ENCODE results near the gene PLEKHA8.

The PLEKHA8 gene

DNA sequence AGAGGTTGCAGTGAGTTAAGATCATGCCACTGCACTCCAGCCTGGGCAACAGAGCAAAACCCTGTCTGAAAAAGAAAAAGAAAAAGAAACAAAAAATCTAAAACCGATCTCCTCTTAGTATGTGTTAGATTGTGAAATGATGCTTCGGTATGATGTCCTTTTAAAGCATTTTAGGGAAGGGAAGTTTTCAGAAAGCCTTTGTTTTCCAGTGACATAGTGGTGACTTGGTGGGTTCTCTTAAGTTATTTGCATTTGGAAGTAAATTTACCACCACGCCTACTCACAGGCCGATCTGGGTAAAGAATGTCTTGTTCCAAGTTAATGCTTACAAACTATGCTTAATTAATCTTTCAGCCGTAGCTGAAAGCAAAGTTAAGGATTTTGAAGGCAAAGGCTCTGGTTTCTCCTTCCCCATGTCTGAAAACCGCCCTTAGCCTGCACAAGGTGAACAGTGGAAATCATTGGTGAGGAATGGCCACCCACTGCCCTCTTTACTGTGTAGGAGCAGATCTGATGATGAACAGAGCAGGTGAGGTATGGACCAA, 117.3 kb downstream of the PLEKHA8 start:
- no peak for DNase-seq (ENCODE audit: low read depth in 2 of 2)

DNA sequence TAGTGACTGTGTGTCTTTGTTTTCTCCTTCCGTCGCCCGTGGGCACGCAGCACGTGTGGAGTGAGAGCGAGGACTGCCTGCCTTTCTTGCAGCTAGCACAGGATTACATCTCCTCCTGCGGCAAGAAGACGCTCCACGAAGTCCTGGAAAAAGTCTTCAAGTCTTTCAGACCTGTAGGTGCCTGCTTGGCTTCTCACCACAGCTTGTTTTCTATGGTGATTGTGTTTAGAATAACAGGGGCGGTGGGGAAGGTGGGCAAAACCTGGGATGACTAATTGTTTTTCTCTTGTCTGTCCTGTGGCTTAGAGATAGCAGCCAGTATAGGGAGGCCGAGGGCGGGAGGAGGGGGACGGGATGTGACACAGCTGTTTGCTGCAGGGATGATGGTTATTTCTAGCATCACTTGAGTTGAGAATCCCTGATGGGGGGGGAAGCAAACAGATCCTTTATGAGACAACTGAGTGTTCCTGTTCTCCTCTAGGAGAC, 118.0 kb downstream of the PLEKHA8 start:
- no peak for DNase-seq (ENCODE audit: low read depth in 2 of 2)

DNA sequence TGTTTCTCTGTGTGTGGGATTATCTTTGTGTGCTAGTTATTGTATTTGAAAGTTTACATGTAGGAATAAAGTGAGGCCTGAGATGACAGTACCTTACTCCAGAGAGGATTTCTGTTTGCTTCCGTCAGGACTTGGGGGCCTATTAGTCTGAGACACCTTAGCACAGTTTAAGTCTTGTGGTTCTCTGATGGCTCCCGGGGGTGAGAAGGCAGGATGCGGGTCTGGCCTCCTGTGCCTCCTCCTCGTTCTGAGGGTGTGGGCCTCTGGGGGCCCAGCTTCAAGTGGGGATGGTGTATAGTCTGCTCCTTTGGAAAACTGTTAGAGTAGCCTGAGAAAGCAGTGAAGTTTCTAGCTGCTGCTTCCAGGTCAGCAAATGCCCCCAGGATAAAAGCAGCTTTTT, 119.0 kb downstream of the PLEKHA8 start:
- no peak for DNase-seq (ENCODE audit: low read depth in 2 of 2)

DNA sequence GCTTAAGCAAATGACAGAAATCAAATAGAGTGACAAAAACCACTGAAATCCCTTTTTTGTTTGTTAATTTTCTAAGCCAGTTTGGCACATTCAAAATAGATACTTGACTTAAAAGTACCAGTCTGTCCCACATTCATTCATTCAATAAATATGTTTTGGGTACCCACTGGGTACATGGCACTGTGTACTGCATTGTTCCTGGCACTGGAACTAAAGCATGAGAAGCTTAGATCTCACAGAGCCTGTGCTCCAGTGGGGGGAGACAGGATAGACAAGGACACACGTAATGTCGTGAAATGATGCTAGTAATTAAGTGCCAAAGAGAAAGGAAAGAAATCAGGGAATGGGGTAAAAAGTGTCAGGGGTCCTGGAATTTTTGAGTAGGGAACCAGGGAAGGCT, 119.6 kb downstream of the PLEKHA8 start:
- no peak for DNase-seq (ENCODE audit: low read depth in 2 of 2)

DNA sequence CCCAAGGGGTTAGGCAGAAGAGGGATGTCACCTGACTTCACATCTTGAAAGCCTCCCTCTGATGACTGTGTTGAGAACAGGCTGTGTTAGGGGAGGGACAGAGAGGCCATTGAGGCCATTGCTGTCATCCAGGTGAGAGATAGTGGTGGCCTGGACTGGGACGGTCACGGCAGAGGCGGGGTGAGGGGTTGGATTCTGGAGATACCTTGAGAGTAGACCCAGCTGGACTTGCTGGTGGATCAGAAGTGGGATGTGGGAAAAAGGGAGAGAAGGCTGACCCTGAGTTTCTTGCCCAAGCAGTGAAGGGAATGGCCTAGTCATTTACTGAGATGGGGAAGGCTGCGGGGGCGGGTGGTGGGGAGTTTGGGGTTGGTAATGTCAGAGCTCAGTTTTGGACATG, 120.2 kb downstream of the PLEKHA8 start:
- DNase-seq (ENCODE audit: low read depth in 2 of 2) = no peak

DNA sequence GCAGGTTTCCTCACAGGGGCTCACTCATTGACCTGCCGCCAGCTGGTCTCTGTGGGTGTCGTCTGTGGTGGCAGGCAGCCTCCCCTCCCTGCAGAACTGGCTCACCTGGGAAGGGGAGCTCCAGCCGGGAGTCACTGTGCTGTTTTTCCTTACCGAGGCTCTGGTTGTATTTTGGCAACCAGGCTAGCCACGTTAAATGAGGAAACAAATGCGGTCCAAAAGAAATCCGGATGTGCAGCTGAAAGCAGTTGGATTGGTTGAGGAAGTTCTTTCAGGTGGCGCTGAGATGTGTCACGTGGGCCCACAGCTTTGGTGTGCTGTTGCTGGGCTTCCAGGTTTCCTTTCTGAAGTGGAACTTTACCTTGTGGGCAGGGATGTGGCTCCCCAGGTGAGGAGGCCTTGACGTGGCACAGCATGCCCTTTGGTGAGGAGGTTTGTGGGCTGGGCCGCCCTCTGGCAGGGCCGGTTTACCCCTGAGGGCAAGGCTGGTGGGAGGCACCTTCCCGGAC, 120.8 kb downstream of the PLEKHA8 start:
- no peak for DNase-seq (ENCODE audit: low read depth in 2 of 2)

DNA sequence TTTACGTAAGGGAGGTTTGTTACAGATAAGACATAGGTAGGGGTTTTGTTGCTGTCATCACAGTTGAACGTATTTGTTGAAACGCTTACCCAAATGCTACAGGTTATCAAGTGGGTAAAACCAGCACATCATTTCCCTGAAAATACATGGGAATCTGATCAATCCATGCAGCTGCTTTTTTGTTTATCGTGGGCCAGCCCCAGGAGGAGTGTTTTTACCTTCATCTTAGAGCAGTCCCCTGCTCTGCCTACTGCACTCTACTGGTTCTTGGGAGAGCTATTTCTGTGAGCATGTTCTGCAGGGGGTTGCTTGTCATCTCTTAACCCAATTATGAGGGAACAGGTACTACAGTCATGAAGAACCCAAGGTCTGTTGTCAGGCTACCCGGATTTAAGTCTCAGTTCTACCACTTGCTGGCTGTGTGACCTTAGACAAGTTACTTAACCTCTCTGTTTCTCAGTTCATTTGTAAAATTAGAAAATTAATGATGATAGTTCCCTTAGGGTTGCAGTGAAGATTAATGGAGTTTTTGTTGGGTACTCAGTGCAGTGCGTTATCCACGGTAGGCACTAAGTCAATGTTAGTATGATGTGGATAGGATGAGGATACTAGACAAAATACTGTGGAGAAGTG, 121.5 kb downstream of the PLEKHA8 start:
- DNase-seq (ENCODE audit: low read depth in 2 of 2) = no peak

DNA sequence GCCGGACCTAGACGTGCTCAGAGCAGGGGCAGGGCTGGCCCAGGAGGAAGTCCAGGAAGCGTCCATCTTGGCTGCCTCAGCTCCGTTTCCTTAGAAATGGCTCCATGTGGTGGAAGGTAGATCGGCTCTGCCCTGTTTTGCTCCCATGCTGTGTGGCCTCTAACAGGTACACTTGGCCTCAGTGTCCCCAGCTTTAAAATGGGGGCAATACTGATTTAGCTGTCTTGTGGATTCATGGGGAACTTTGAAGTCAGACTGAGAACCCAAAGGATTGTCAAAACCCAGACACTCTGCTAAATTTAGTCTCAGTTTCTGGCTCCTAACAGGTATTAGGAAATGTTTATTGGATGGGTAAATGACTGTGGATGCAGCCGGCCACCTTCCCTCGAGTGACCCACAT, 122.5 kb downstream of the PLEKHA8 start:
- DNase-seq (ENCODE audit: low read depth in 2 of 2) = no peak

DNA sequence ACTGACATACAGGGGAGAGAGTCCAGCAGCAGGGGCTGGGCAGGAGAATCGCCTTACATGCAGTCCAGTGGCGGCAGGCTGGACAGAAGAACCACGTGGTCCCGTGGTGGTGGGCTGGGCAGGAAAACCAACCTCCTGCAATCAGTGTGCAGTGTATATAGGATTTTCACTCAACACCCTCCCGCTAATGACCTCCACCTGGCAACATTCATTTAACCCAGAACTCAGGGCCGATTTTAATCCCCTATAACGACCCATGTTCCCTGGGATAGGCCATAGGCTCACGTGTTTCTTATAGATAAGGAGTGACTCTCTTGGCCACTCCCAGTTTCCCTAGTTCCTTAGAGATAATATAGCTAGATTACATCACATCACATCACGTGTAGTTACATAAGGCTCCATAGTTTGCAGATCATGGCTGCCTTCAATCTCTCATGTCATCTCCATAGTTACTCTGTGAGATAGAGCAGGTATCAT, 125.9 kb downstream of the PLEKHA8 start:
- DNase-seq (ENCODE audit: low read depth in 2 of 2) = no peak

DNA sequence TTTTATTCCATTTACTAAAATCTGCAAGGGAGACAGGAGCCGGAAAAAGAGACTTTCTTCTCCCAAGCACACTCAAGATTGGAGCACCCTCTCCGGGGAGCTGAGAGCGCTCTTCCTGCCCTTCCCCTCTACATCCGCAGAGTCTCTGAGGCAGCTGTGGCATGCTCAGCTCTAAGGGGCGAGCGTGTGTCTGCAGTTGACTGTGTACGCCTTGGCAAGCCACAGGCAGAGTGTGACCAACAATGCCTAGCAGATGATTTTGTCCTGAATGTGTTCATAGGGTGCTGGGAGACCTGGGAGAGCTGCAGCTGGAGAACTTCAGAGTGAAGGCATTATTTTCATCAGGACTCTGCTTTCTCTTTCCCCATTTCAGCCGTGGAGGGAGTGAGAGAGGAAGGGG, 127.3 kb downstream of the PLEKHA8 start:
- DNase-seq (ENCODE audit: low read depth in 2 of 2) = no peak

DNA sequence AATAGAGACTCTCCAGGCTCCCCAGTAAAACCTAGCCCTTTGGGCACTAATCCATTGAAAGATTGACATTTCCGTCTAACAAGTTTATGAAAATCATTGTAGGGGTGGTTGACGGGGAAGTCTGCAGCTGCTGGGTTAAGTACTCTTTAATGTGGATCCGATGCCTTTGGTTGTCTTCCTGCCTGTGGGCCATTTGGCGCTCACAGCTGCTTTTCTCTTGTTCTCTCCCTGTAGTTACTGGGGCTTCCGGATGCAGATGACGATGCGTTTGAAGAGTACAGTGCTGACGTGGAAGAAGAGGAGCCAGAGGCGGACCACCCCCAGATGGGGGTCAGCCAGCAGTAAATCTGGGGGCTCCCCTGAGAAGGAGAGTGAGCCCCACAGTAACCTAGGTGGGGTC, 129.0 kb downstream of the PLEKHA8 start:
- DNase-seq (ENCODE audit: low read depth in 2 of 2) = no peak

DNA sequence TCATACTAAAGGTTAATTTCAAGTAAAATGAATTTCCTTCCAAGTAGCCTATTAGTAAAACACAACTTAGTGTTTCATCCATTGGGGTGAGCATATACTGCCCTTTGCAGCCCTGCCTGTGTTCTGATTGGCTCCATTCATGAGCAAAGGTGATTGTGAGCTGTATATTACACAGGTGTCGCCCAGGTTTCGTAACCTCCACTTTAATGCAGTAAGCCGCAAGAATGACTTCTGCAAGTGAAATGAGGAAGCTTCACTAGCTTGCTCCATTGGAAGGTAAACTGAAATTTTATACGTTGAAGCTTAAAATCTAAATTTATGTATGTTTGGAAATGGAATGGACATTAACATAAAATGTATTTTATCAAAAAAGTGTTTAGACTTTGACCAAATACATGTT, 131.0 kb downstream of the PLEKHA8 start:
- DNase-seq (ENCODE audit: low read depth in 2 of 2) = no peak

DNA sequence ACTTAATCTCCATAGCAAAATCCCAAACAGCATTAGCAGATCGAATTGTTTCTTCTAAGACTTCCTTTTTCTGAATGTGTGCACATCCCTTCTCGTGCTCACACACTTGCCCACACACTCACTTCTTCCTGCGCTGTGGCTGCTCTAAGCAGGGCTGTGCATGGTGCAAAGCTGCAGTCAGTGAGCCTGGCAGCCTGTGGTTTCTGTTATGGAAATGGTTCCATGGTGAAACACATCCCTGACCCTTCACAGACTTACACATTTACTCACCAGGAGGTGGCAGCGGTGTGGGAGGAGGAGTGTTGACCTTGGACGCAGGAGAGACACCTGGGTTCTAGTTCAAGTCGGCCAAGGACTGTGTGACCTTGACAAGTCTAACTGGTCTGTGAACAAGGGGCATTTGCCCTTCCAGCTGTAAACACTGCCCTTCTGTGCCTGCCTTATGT, 131.5 kb downstream of the PLEKHA8 start:
- DNase-seq (ENCODE audit: low read depth in 2 of 2) = no peak

DNA sequence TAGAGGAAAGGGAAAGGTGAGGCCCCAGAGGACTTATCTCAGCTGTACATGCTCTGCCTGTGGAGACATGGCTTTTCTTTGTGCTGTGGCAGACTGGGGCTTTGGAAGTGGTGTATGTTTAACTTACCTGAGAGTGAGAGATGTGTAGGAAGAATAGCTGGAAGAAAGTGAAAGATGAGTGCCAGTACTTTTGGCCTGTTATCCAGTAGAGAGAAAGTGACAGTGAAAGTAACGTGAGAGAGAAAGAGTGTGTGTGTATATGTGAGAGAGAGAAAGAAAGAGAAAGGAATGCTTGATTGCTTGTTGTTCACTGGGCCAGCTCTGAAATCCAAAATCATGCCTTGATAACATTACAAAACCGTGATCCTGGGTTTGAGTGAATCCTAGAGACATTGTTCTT, 132.1 kb downstream of the PLEKHA8 start:
- DNase-seq (ENCODE audit: low read depth in 2 of 2) = no peak

DNA sequence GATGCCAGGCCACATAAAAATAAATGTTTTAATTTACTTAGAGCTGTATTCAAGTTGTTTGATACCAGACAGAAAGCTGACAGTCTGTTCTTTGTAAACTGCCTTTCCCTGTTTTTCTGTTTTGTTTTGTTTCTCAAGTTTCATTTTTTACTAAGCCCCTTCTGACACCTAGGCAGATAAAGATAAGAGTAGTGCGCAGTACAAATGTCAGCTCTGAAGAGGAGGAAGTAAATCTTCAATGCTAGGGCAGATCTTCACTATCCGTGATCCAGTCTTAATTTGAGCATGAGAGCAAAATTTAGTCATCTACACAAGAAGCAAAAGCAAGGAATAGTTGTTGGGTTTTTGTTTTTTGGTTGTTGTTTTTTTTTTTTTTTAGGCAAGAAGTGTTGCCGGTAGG, 133.9 kb downstream of the PLEKHA8 start:
- DNase-seq (ENCODE audit: low read depth in 2 of 2) = no peak

DNA sequence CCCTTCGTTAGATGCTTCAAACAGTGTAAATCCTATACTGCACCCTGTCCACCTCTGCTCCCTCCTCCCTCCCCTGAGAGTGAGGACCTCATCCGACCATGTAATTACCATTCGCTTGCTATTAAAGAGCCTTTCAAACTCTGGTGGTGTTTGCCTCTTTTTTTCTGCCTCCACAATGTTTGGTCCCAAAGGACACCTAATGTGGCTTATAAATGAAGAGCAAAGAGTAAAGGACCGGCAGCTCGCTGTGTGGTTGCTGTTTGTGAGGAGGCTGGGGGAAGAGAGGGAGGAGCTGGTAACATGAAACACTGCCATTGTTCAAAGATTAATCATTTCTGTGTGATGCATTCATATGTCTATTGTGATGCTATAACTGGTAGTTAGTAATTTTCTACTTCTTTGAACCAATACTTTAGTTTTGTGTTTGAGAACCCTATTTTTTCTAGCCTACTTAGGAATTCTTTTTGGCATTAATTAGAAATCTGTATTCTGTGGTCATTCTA, 134.5 kb downstream of the PLEKHA8 start:
- DNase-seq (ENCODE audit: low read depth in 2 of 2) = no peak

DNA sequence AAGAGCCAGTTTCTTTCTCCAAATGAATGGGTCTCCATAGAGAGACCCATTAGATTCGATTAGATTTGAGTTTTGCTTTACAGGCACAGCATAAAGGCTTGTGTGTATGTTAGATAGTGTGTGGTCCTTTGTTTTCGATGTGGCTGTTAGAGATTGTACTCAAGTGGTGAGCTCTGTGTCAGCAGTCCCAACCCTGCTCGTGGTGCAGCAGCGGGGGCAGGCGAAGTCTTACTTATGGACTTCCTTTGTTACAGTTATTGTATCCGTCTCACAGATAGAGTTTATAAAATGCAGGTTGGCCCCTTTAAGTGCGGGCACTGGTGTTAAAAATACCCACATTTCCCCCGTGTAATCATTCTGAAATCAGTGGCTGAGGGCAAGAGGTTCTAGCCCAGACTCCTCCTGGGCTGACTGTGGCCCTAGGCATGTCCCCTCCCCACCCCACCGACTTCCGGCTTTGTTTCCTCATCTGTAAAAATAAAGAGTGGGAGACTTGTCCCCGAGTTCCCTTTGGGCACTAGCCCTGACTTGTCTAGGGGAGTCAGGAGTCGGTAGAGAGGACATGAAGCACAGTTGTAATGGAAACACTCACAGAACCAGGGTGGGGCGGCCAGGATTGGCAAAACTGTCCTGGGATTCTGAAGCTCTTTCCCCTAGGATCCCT, 135.2 kb downstream of the PLEKHA8 start:
- DNase-seq (ENCODE audit: low read depth in 2 of 2) = no peak

DNA sequence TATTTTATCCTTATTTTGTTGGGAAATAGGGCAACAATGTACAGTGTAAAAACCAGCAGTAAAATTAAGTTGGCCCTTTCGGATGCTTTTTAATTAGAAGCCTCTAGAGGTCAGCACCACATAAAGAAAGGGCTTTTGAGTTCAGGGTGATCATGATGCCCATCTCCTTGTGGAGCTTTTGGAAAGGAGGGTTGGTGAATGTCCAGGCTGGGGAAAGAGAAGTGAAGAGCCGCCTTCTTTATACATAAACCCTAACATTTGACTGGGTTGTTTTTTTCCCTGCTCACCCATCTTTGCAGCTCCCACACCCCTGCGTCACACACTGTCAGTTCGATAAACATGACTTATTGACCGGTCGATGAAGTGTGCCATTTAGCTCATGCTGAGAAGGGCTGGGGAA, 136.4 kb downstream of the PLEKHA8 start:
- no peak for DNase-seq (ENCODE audit: low read depth in 2 of 2)

DNA sequence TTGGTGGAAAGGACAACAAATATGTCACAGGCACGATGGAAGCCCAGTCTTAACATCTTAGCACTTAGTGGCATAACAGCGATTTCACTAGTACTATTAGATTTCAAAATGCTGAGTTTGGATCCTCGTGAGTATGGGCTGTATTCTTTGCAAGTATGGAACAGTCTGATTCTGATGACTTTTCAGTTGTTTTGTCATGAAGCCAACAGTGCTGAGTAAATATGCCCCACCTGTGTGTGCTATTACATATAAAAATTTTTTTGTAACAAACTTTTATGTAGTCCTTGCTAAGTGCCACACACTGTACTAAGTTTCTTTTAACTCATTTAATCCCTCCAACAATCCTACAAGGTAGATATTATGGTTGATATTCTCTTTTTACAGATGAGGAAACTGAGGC, 137.4 kb downstream of the PLEKHA8 start:
- no peak for DNase-seq (ENCODE audit: low read depth in 2 of 2)

DNA sequence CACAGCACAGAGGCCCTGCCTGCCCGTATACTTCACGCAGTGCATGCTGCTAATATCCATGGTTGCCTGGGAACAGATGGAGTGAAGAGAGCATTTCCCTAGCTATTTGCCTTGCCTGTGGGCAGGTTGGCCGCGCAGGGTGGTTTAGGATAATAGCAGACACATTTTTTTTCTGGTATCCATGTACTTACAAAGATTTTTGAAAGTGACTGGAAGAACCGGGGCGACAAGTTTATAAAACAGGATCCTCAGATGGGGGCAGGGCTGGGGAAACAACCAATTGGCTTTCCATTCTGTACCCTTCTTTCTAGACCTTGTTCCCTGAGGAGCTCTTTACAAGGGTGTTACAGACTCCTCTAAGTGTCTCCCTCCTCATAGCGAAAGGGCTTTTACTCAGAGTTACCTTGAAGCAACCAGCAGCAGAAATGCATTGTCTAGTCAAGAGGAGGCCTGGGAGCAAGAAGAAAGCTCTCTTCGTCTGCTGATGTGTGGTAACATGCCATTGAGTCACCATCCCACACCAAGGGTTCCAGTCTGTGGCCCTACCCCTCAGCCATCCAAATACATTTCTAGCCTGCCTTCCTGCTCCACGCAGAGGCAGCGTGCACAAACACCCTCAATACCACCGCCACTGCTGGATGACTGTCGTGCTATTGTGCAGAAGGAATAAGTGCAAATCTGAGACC, 138.1 kb downstream of the PLEKHA8 start:
- DNase-seq (ENCODE audit: low read depth in 2 of 2) = no peak

DNA sequence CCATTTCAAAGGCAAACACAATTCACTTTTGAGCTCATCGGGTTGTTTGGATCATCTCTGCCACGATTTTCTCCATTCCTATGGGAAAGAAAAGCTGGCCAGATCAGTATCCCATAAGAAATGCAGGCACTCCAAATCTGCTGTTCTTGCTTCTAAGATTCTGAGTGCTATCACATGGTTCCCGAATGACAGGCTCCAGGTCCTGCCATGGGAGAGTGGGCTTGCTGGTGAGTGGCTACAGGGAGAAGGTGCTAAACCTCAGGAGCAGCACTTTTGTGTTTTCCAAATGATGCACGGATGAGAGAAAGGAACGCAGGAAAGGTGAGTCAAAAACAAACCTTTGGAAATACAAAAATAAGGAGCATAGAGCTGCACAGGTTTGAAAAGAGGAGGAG, 138.6 kb downstream of the PLEKHA8 start:
- no peak for DNase-seq (ENCODE audit: low read depth in 2 of 2)

DNA sequence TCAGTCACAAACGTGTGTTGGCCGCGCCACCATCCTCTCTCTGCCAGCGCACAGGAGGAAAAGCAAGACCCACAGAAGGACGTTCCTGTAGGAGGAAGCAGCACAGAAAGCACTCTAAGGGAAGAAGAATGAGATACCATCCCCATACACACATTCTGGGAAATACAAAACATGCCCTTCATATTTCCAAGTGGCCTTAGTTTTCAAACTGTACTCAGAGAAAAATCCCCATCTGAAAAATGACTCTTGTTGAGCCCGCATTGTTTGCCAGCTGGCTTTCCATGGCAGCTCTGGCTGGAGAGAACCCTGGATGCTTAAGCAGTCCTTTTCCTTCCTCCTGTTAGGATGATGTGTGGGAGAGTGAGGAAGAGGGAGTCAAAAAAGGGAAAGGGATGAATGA, 139.7 kb downstream of the PLEKHA8 start:
- DNase-seq (ENCODE audit: low read depth in 2 of 2) = no peak
